OCI-M2 (cell line): Measurements from ENCODE around the gene MET.

ENCODE experiments used
- DNase-seq: peaks from one replicate; lab custom pipeline; 2025; ENCODE audit not compliant: unreplicated experiment; lab: John Stamatoyannopoulos, UW

Gene MET

GRCh38 chr7:116840256-116840655 lies 168.3 kb downstream of the MET start:
- DNase-seq: no peak

GRCh38 chr7:116842371-116842770 lies 170.4 kb downstream of the MET start:
- no peak for DNase-seq

GRCh38 chr7:116843378-116843777 lies 171.4 kb downstream of the MET start:
- no peak for DNase-seq
